ENCODE measurements around the gene CLBA1.

DNA sequence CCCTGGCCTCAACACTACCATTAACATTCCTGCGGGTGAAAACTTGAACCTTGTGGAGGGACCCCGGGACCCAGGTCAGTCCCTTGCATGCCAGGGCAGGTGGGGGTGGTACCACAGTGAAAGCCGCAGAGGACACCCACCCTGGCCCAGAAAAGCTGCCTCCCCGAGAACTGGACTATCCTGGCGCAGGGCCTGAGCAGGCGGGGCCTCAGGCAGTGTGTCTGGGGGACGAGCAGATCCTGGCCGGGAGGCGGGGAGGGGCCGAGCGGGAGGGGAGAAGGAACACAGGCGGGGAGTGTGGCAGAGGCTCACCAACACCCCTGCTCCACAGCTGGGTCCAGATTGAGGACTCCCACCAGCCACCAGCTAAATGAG lies 17.4 kb upstream of the CLBA1 start:
- TF ChIP-seq, protein P1, sequence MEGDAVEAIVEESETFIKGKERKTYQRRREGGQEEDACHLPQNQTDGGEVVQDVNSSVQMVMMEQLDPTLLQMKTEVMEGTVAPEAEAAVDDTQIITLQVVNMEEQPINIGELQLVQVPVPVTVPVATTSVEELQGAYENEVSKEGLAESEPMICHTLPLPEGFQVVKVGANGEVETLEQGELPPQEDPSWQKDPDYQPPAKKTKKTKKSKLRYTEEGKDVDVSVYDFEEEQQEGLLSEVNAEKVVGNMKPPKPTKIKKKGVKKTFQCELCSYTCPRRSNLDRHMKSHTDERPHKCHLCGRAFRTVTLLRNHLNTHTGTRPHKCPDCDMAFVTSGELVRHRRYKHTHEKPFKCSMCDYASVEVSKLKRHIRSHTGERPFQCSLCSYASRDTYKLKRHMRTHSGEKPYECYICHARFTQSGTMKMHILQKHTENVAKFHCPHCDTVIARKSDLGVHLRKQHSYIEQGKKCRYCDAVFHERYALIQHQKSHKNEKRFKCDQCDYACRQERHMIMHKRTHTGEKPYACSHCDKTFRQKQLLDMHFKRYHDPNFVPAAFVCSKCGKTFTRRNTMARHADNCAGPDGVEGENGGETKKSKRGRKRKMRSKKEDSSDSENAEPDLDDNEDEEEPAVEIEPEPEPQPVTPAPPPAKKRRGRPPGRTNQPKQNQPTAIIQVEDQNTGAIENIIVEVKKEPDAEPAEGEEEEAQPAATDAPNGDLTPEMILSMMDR (IDR thresholded peaks at IDR 0.05), result no peak
- no peak for TF ChIP-seq EZH2 (IDR thresholded peaks at IDR 0.05; ENCODE audit: borderline replicate concordance, insufficient read depth, low read depth, low read length, poor library complexity, severe bottlenecking)

Data from B cell (primary cell).